PC-3 (cell line): ENCODE measurements around the gene ARHGEF7. TPM values are rescaled to one million over a fixed set of nuclear protein-coding genes. Genes with fewer than 3 reads are reported as not detected.

Experiments used
- ATAC-seq: fragments of 200-7000 bp; cut with Tn5 transposase; 2 replicates; pipeline ENCODE4 v1.9.1; 2020; ENCODE audit warnings: mild to moderate bottlenecking, moderate library complexity
- BruUV-seq: library from RNA; stranded (reverse); fragments of 400-500 nt; replicated peaks from 2 replicates; lab custom pipeline; 2021; lab: Mats Ljungman, UMichigan
- CTCF ChIA-PET: fragments of 300-600 bp; sonication (Branson Sonifier 250); formaldehyde crosslinking; loops from one replicate; lab custom pipeline; 2022; ENCODE audit warnings: antibody characterized with exemption; lab: Charles Lee
- POLR2A ChIA-PET: fragments of 300-600 bp; sonication (Branson Sonifier 250); formaldehyde crosslinking; loops from one replicate; lab custom pipeline; 2022; ENCODE audit warnings: antibody characterized with exemption; ENCODE audit not compliant: unreplicated experiment; lab: Charles Lee
- DNase-seq: peaks from one replicate; pipeline ENCODE4 v3.0.0-alpha.2; 2015
- H2AFZ ChIP-seq: fragments of 300-600 bp; sonication (generic); 2 replicates; pipeline ENCODE4 v1.6.0; 2016; ENCODE audit warnings: antibody characterized with exemption, low read length
- H3F3A ChIP-seq: fragments of 300-600 bp; sonication (generic); one replicate; pipeline ENCODE4 v1.6.0; 2017; ENCODE audit warnings: antibody characterized with exemption, low read length, control low read depth, mild to moderate bottlenecking; ENCODE audit not compliant: unreplicated experiment
- H3K27ac ChIP-seq: fragments of 300-600 bp; sonication (generic); 2 replicates; pipeline ENCODE4 v1.5.1; 2016; ENCODE audit warnings: mild to moderate bottlenecking, low read length
- H3K27me3 ChIP-seq: fragments of 300-600 bp; sonication (generic); 2 replicates; pipeline ENCODE4 v1.6.1; 2016; ENCODE audit warnings: low read length, mixed read lengths
- H3K36me3 ChIP-seq: fragments of 300-600 bp; sonication (generic); 2 replicates; pipeline ENCODE4 v1.6.1; 2016; ENCODE audit warnings: low read depth, mixed run types, low read length, mixed read lengths
- H3K4me1 ChIP-seq: fragments of 300-600 bp; sonication (generic); 2 replicates; pipeline ENCODE4 v1.5.1; 2016; ENCODE audit warnings: low read length; ENCODE audit not compliant: insufficient read depth
- H3K4me2 ChIP-seq: fragments of 300-600 bp; sonication (generic); 2 replicates; pipeline ENCODE4 v1.6.0; 2016; ENCODE audit warnings: low read length
- H3K4me3 ChIP-seq: fragments of 300-600 bp; sonication (generic); 2 replicates; pipeline ENCODE4 v1.5.1; 2016; ENCODE audit warnings: mild to moderate bottlenecking, low read length, mixed read lengths
- H3K79me2 ChIP-seq: fragments of 300-600 bp; sonication (generic); 2 replicates; pipeline ENCODE4 v1.6.1; 2017; ENCODE audit warnings: low read length, mixed read lengths
- H3K9ac ChIP-seq: fragments of 300-600 bp; sonication (generic); 2 replicates; pipeline ENCODE4 v1.6.0; 2016; ENCODE audit warnings: mild to moderate bottlenecking, low read length
- H3K9me2 ChIP-seq: fragments of 300-600 bp; sonication (generic); replicated peaks from 2 replicates; pipeline ENCODE4 v1.6.1; 2016; ENCODE audit warnings: mixed run types, low read length, mixed read lengths
- H3K9me3 ChIP-seq: fragments of 300-600 bp; sonication (generic); 2 replicates; pipeline ENCODE4 v1.6.1; 2016; ENCODE audit warnings: low read length, mixed read lengths
- H4K20me1 ChIP-seq: fragments of 300-600 bp; sonication (generic); 2 replicates; pipeline ENCODE4 v1.6.1; 2016; ENCODE audit warnings: low read length, mixed read lengths
- EZH2 ChIP-seq: fragments of 300-600 bp; sonication (generic); IDR thresholded peaks from one replicate; pipeline ENCODE4 v1.6.1; 2017; ENCODE audit warnings: antibody characterized with exemption, mild to moderate bottlenecking, low read length; ENCODE audit not compliant: unreplicated experiment
- EZH2phosphoT487 ChIP-seq: fragments of 300-600 bp; sonication (generic); IDR thresholded peaks from 2 replicates; pipeline ENCODE4 v1.6.1; 2018; ENCODE audit warnings: mild to moderate bottlenecking, antibody characterized with exemption, low read length, borderline replicate concordance
- intact Hi-C: fragments of 100-400 bp; cut with micrococcal nuclease; formaldehyde crosslinking; loops from 2 replicates; pipeline ENCODE4 v1.9.0; 2023
- total RNA-seq: library from RNA; depleted of rRNA; stranded (reverse); fragments of >200 nt; gene quantifications from 2 replicates; pipeline ENCODE4 v1.2.3, GENCODE V29; 2014
- TF ChIP-seq, protein P1 (sequence below): fragments of 300-600 bp; sonication (generic); conservative IDR thresholded peaks from 2 replicates; pipeline ENCODE4 v1.5.1; 2017; ENCODE audit warnings: antibody characterized with exemption, low read depth, mild to moderate bottlenecking, low read length

ARHGEF7 gene
- total RNA-seq, 1 experiment from 2014 or later: 14.7 TPM

DNA sequence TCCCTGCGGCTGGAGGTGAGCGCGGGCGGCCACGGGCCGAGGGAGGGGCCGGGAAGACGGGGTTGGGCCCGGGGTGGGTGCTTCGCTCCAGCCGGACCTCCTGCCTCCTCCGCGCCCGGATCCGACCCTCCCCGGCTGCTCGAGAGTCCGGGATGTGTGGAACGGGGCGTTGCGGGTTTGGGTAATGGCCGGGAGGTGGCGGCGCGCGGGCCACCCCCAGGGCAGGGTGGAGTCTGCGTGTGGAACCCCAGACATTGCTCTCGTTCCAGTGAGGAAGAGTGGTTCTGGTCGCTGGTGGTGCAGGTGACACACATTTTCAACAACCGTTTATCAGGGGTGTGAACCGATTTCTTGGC is 38.8 kb downstream of the ARHGEF7 start:
- ChIA-PET CTCF (no interaction called here), POLR2A (no interaction called here)
- peak overlapping the region; percentile 81; the same call in 1 of the 2 replicates for H2AFZ ChIP-seq
- 0 out of 2 replicates have a peak, but pooled peaks cover 5% of the 10 kb centered on the region for H4K20me1 ChIP-seq
- peaks cover 19% of the 10 kb centered on the region for H3K4me1 ChIP-seq
- peaks cover 51% of the 10 kb centered on the region for H3K79me2 ChIP-seq
- H3K9me3 ChIP-seq: no peaks in the 10 kb centered on the region
- H3K36me3 ChIP-seq: peaks cover 5% of the 10 kb centered on the region
- peak; percentile 45 for ATAC-seq
- intact Hi-C loops: loop anchor here (10.0 kb wide), 2 partner anchors 209 to 239 kb away; partner anchors contain the start of gene ANKRD10
- no peaks in the 10 kb centered on the region for H3K9me2 ChIP-seq
- peak overlapping the region; percentile 72 for H3K27ac ChIP-seq
- H3K4me2 ChIP-seq: peak overlapping the region; percentile 97
- BruUV-seq: no TSS peak
- H3K4me3 ChIP-seq: peak overlapping the region; percentile 93
- peak overlapping the region; percentile 98 for H3K9ac ChIP-seq
- TF ChIP-seq EZH2 (no peak), EZH2phosphoT487 (no peak)
- TF ChIP-seq, protein P1, sequence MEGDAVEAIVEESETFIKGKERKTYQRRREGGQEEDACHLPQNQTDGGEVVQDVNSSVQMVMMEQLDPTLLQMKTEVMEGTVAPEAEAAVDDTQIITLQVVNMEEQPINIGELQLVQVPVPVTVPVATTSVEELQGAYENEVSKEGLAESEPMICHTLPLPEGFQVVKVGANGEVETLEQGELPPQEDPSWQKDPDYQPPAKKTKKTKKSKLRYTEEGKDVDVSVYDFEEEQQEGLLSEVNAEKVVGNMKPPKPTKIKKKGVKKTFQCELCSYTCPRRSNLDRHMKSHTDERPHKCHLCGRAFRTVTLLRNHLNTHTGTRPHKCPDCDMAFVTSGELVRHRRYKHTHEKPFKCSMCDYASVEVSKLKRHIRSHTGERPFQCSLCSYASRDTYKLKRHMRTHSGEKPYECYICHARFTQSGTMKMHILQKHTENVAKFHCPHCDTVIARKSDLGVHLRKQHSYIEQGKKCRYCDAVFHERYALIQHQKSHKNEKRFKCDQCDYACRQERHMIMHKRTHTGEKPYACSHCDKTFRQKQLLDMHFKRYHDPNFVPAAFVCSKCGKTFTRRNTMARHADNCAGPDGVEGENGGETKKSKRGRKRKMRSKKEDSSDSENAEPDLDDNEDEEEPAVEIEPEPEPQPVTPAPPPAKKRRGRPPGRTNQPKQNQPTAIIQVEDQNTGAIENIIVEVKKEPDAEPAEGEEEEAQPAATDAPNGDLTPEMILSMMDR: no peak
- H3K27me3 ChIP-seq: peaks cover 17% of the 10 kb centered on the region
- H3F3A ChIP-seq: no peaks in the 10 kb centered on the region
- DNase-seq: peak; percentile 23

- DNase-seq: peak; percentile 8
- TF ChIP-seq EZH2: no peak
- no peak for TF ChIP-seq EZH2phosphoT487
- TF ChIP-seq, protein P1: no peak
- Histone ChIP-seq H3K27ac (no peak overlapping the region), H3K36me3 (peaks cover 7% of the 10 kb centered on the region), H3K4me3 (no peak overlapping the region; the same call in 1 of the 2 replicates), H3K4me2 (0 out of 2 replicates have a peak overlapping the region, but pooled peaks have one; percentile 23), H2AFZ (no peak overlapping the region), H3K9ac (no peak overlapping the region), H3K9me2 (no peaks in the 10 kb centered on the region), H4K20me1 (0 out of 2 replicates have a peak, but pooled peaks cover 8% of the 10 kb centered on the region), H3K27me3 (no peaks in the 10 kb centered on the region), H3K9me3 (no peaks in the 10 kb centered on the region), H3K4me1 (peaks cover 19% of the 10 kb centered on the region), H3K79me2 (peaks cover 75% of the 10 kb centered on the region), H3F3A (no peaks in the 10 kb centered on the region)
- POLR2A ChIA-PET: interaction anchor here (0.6 kb wide), 1 partner anchor 241 kb away, joined by 10 read pairs; no protein-coding TSS in a partner anchor
- CTCF ChIA-PET: no interaction called here
- no TSS peak for BruUV-seq
- ATAC-seq: peak; percentile 14; the same call in 1 of the 2 replicates
- intact Hi-C loops: loop anchor here (5.0 to 10.0 kb wide), 3 partner anchors 51 to 242 kb away; partner anchors contain the start of gene ANKRD10
Observed at GRCh38 chr13:111156421-111156820, 41.3 kb downstream of the ARHGEF7 start.
